ENCODE results near the gene EEA1.

The EEA1 gene

DNA sequence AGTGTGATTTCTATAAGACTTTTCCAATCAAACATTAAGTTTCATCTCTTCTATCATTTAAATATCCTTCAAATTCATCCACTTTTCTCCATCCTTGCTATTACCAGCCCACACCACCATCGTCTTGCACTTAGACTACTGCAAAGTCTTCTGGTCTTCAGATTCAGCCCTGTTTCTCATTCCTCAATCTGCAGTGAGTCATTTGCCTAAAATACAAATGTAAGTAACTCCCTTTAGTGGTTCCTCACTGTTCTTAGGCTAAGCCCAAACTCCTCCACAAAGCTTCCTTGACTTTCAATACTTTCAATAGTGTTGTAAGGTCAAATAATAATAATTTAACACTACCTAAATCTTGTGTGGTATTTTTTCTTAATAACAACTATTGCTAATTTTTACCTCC lies 143.1 kb downstream of the EEA1 start:
- no peak overlapping the region for H3K4me3 ChIP-seq (ENCODE audit: low read depth, low read length)
- no peak for TF ChIP-seq CTCF (IDR thresholded peaks at IDR 0.05; ENCODE audit: low read depth, low read length)

GRCh38 chr12:92785563-92785950 lies 143.5 kb downstream of the EEA1 start:
- no peak overlapping the region for H3K4me3 ChIP-seq (ENCODE audit: low read depth, low read length)
- TF ChIP-seq CTCF (IDR thresholded peaks at IDR 0.05; ENCODE audit: low read depth, low read length): no peak

DNA sequence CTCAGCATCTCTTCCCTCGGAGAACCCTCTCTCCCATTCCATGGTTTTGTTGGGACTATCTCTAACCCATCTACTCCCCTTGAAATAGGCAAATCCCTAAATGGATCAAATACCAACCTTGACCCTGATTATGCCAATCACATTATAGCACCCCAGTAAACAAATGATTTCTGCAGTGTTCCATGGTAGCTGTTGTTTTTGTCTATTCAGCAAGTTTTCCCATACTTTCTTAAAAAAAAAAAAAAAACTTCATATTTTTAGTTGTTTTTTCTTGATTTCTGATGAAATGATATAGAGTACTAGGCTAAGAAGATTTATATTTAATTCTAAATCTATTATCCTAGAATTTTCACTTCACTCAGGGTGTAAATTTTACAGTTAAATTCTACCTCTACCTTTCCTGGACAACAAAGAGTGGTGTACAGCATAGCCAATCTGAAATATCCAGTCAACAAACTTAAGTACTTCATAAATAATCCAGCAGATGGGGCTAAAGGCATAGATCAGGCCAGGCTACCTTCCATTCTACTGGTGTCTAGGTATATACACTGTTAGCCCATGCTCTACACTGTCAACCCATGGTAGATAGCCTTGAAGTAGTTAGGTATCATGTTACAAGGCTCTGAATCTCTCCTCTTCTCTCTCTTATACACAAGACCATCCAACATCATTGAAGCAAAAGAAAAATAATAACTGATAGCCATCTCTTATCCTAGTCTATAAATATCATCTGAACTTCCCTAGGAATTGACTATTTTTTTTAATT lies 144.1 kb downstream of the EEA1 start:
- TF ChIP-seq CTCF (IDR thresholded peaks at IDR 0.05; ENCODE audit: low read depth, low read length): peak; percentile 12; the same call in 1 of the 2 replicates
- no peak overlapping the region for H3K4me3 ChIP-seq (ENCODE audit: low read depth, low read length)

GRCh38 chr12:92784356-92784755 lies 144.7 kb downstream of the EEA1 start:
- no peak overlapping the region for H3K4me3 ChIP-seq (ENCODE audit: low read depth, low read length)
- TF ChIP-seq CTCF (IDR thresholded peaks at IDR 0.05; ENCODE audit: low read depth, low read length): no peak

- TF ChIP-seq CTCF (IDR thresholded peaks at IDR 0.05; ENCODE audit: low read depth, low read length): no peak
- no peak overlapping the region for H3K4me3 ChIP-seq (ENCODE audit: low read depth, low read length)
These were observed 149.2 kb downstream of the EEA1 start for GRCh38 chr12:92779902-92780301.

- no peak for TF ChIP-seq CTCF (IDR thresholded peaks at IDR 0.05; ENCODE audit: low read depth, low read length)
- H3K4me3 ChIP-seq (ENCODE audit: low read depth, low read length): no peak overlapping the region
These were observed 150.6 kb downstream of the EEA1 start for GRCh38 chr12:92778525-92778924.

- H3K4me3 ChIP-seq (ENCODE audit: low read depth, low read length): no peak overlapping the region
- TF ChIP-seq CTCF (IDR thresholded peaks at IDR 0.05; ENCODE audit: low read depth, low read length): no peak
These were observed 153.7 kb downstream of the EEA1 start for GRCh38 chr12:92775416-92775815.
